HepG2 (cell line): ENCODE data around the gene MTHFS. TPM values are rescaled to one million over a fixed set of nuclear protein-coding genes. Genes with fewer than 3 reads are reported as not detected.

ENCODE experiments used
- BHLHE40 ChIP-seq: IDR thresholded peaks from 2 replicates; pipeline ENCODE4 v1.6.1; 2011; ENCODE audit warnings: low read length, improper control_type of control experiment
- CENPX ChIP-seq: sonication (generic); formaldehyde crosslinking; IDR thresholded peaks from 2 replicates; pipeline ENCODE4 v1.9.0; 2021; ENCODE audit warnings: mild to moderate bottlenecking, missing genetic modification reagents, moderate library complexity
- GATAD1 ChIP-seq: IDR thresholded peaks from 2 replicates; pipeline ENCODE4 v1.6.1; 2016; ENCODE audit warnings: missing genetic modification reagents, missing compliant biosample characterization
- IRF9 ChIP-seq: sonication (generic); formaldehyde crosslinking; IDR thresholded peaks from 2 replicates; pipeline ENCODE4 v1.8.0; 2022; ENCODE audit warnings: missing genetic modification reagents, mild to moderate bottlenecking, borderline replicate concordance
- NCOR1 ChIP-seq: fragments of 200-600 bp; sonication (generic); IDR thresholded peaks from 2 replicates; pipeline ENCODE4 v1.7.0; 2017; ENCODE audit warnings: antibody characterized with exemption, low read length, borderline replicate concordance
- PATZ1 ChIP-seq: sonication (generic); formaldehyde crosslinking; IDR thresholded peaks from 2 replicates; pipeline ENCODE4 v1.4.0; 2020; ENCODE audit warnings: missing genetic modification reagents
- PHF21A ChIP-seq: sonication (generic); formaldehyde crosslinking; IDR thresholded peaks from 2 replicates; pipeline ENCODE4 v1.5.0; 2020; ENCODE audit warnings: mild to moderate bottlenecking, missing genetic modification reagents
- PHF8 ChIP-seq: sonication (generic); formaldehyde crosslinking; IDR thresholded peaks from 2 replicates; pipeline ENCODE4 v1.5.0; 2020; ENCODE audit warnings: missing genetic modification reagents
- RORA ChIP-seq: sonication (generic); formaldehyde crosslinking; IDR thresholded peaks from 2 replicates; pipeline ENCODE4 v1.5.0; 2020; ENCODE audit warnings: mild to moderate bottlenecking, missing genetic modification reagents, moderate library complexity
- SNAPC5 ChIP-seq: sonication (generic); formaldehyde crosslinking; IDR thresholded peaks from 2 replicates; pipeline ENCODE4 v1.8.1; 2023; ENCODE audit warnings: mild to moderate bottlenecking, missing genetic modification reagents, borderline replicate concordance
- SOX5 ChIP-seq: IDR thresholded peaks from 2 replicates; pipeline ENCODE4 v1.6.1; 2016; ENCODE audit warnings: borderline replicate concordance
- SP2 ChIP-seq: sonication (generic); formaldehyde crosslinking; IDR thresholded peaks from 2 replicates; pipeline ENCODE4 v1.5.1; 2020; ENCODE audit warnings: mild to moderate bottlenecking, missing genetic modification reagents
- TP53 ChIP-seq: sonication (generic); formaldehyde crosslinking; conservative IDR thresholded peaks from 2 replicates; pipeline ENCODE4 v1.4.0; 2020; ENCODE audit warnings: missing genetic modification reagents
- YEATS2 ChIP-seq: sonication (generic); formaldehyde crosslinking; IDR thresholded peaks from 2 replicates; pipeline ENCODE4 v1.4.0; 2020; ENCODE audit warnings: missing genetic modification reagents, borderline replicate concordance
- ZFY ChIP-seq: sonication (generic); formaldehyde crosslinking; IDR thresholded peaks from 2 replicates; pipeline ENCODE4 v1.4.0; 2020; ENCODE audit warnings: missing genetic modification reagents
- ZKSCAN8 ChIP-seq: IDR thresholded peaks from 2 replicates; pipeline ENCODE4 v1.6.1; 2016; ENCODE audit warnings: borderline replicate concordance, missing genetic modification reagents, missing compliant biosample characterization
- ZNF124 ChIP-seq: sonication (generic); formaldehyde crosslinking; IDR thresholded peaks from 2 replicates; pipeline ENCODE4 v1.4.0; 2020; ENCODE audit warnings: missing genetic modification reagents
- ZNF274 ChIP-seq: sonication (generic); formaldehyde crosslinking; IDR thresholded peaks from 2 replicates; pipeline ENCODE4 v1.5.1; 2020; ENCODE audit warnings: mild to moderate bottlenecking, missing genetic modification reagents
- ZNF30 ChIP-seq: sonication (generic); formaldehyde crosslinking; IDR thresholded peaks from 2 replicates; pipeline ENCODE4 v1.5.0; 2020; ENCODE audit warnings: mild to moderate bottlenecking, missing genetic modification reagents
- ZNF616 ChIP-seq: sonication (generic); formaldehyde crosslinking; IDR thresholded peaks from 2 replicates; pipeline ENCODE4 v1.5.0; 2020; ENCODE audit warnings: low read depth, mild to moderate bottlenecking, missing genetic modification reagents
- ZNF674 ChIP-seq: sonication (generic); formaldehyde crosslinking; IDR thresholded peaks from 2 replicates; pipeline ENCODE4 v1.5.0; 2020; ENCODE audit warnings: low read depth, mild to moderate bottlenecking, missing genetic modification reagents
- ZNF710 ChIP-seq: sonication (generic); formaldehyde crosslinking; IDR thresholded peaks from 2 replicates; pipeline ENCODE4 v1.5.0; 2020; ENCODE audit warnings: mild to moderate bottlenecking, missing genetic modification reagents, borderline replicate concordance
- ZNF724P ChIP-seq: sonication (generic); formaldehyde crosslinking; IDR thresholded peaks from 2 replicates; pipeline ENCODE4 v1.8.0; 2022; ENCODE audit warnings: missing genetic modification reagents, borderline replicate concordance
- ZNF775 ChIP-seq: sonication (generic); formaldehyde crosslinking; IDR thresholded peaks from 2 replicates; pipeline ENCODE4 v1.4.0; 2020; ENCODE audit warnings: missing genetic modification reagents, mild to moderate bottlenecking, moderate library complexity, borderline replicate concordance
- polyA plus RNA-seq, 8 experiments: library from polyadenylated mRNA; depleted of rRNA in 3 of 8; stranded (reverse) in 7 of 8; unstranded in 1 of 8; fragments of >200 nt; fragmentation: Illumina TruSeq in 4 of 8; extraction: Trizol in 4 of 8; gene quantifications; 2 replicates each; pipeline versions ENCODE4 v1.2.1 to v1.2.3, GENCODE V29; 2011 to 2016; ENCODE audit warnings: low read depth in 4 of 8, missing spikeins in 1 of 8, mixed read lengths in 1 of 8; ENCODE audit not compliant: insufficient read depth in 1 of 8
- total RNA-seq, 5 experiments: library from RNA; depleted of rRNA; stranded (reverse); fragments of >200 nt; fragmentation: Illumina TruSeq; extraction: Trizol; gene quantifications; 2 replicates each; pipeline ENCODE4 v1.2.3, GENCODE V29; 2016; ENCODE audit warnings: low read depth in 1 of 5

Gene MTHFS
- total and polyA plus RNA-seq, 2 of the 13 experiments (the other 11 are each of a cell fraction or from before 2014, with no cell fraction given) = 37.0 to 49.7 TPM

- TF ChIP-seq PATZ1 (CRISPR knock-in tag) = peak; percentile 40; the same call in 1 of the 2 replicates
- peak; percentile 38; the same call in 1 of the 2 replicates for TF ChIP-seq ZKSCAN8 (CRISPR knock-in tag)
- peak; percentile 58 for TF ChIP-seq PHF21A (CRISPR knock-in tag)
- TF ChIP-seq ZFY (CRISPR knock-in tag) = peak; percentile 90
- TF ChIP-seq BHLHE40 = no peak
- TF ChIP-seq TP53 (CRISPR knock-in tag) = no peak
- no peak; the same call in 1 of the 2 replicates for TF ChIP-seq ZNF674 (CRISPR knock-in tag)
- TF ChIP-seq SP2 = peak; percentile 39; the same call in 1 of the 2 replicates
- TF ChIP-seq ZNF274 (CRISPR knock-in tag) = peak; percentile 77; the same call in 1 of the 2 replicates
- TF ChIP-seq ZNF30 = no peak
- peak; percentile 60; the same call in 1 of the 2 replicates for TF ChIP-seq SOX5 (CRISPR knock-in tag)
- TF ChIP-seq ZNF124 (CRISPR knock-in tag) = peak; percentile 79; the same call in 1 of the 2 replicates
- no peak for TF ChIP-seq NCOR1
- peak; percentile 20; the same call in 1 of the 2 replicates for TF ChIP-seq YEATS2 (CRISPR knock-in tag)
- no peak for TF ChIP-seq ZNF775 (CRISPR knock-in tag)
- no peak; the same call in 1 of the 2 replicates for TF ChIP-seq SNAPC5 (CRISPR knock-in tag)
- 0 out of 2 replicates have a peak, but pooled peaks have one; percentile 76 for TF ChIP-seq IRF9 (CRISPR knock-in tag)
- TF ChIP-seq RORA (CRISPR knock-in tag) = no peak
- TF ChIP-seq GATAD1 = peak; percentile 78
- TF ChIP-seq ZNF710 (CRISPR knock-in tag) = peak; percentile 29; the same call in 1 of the 2 replicates
- TF ChIP-seq ZNF616 (CRISPR knock-in tag) = no peak; the same call in 1 of the 2 replicates
- no peak for TF ChIP-seq CENPX (CRISPR knock-in tag)
- peak; percentile 90 for TF ChIP-seq PHF8
- TF ChIP-seq ZNF724P (CRISPR knock-in tag) = 0 out of 2 replicates have a peak, but pooled peaks have one; percentile 49
Measured at GRCh38 chr15:79923515-79924169, 26.8 kb upstream of the MTHFS start (continued).
